ENCODE data around the gene SIK2.

The SIK2 gene

DNA sequence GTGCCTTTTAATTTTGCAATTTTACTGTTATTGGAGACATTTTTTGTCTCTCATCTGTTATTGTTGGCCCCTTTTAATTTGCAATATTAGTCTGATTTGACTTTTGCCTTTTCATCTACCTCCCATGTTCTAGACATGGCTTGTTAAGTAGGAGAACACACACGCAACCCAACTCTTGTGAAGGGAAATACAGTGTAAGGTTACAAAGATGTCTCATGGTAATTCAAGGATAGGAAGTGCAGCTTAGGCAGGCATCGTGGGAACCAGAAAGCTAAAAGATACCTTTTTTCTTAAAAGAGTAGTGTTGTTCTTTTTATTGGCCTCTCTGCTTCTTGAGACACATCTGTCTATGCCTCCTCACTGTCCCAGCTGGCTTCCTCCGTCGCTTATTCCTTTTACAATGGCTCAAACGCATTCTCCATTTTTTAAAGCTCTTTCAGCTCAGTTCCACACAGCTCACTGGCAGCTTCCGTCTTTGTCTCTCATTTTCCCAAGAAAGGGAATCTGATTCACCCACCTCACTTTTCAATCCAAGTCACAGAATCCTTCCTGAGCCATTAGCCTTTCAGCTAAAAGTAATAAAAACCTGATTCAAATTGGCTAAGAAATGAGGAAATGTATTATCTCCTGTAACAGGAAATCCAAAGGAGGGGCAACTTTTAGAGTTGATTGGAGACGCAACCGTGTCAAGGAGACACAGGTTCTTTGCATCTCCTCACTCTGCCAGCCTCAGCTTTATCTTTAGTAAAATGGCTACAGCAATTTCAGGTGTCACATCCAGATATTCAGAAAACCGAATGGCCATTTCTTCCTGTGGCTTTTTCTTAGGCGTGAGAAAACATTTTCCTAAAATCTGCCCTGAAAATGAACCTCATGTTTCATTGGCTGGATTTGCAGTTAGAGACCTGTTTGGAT, 57.2 kb downstream of the SIK2 start:
- DNase-seq (ENCODE audit: low spot score) = no peak

DNA sequence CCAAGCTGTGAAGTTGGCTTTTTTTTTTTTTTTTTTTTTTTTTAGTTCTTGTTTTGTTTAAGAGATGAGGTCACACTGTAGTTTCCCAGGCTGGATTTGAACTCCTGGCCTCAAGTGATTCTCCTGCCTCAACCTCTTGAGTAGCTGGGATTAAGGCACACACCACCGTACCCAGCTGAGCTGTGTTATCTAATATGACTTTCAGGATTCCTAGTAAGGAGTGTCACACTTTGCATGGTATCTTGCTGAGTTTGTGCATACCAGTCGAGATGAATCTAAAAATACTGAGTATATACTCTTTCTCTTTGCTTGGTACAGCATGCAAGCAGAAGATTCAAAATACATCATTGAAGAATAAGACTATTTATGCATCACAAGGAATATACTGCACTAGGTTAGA, 58.6 kb downstream of the SIK2 start:
- no peak for DNase-seq (ENCODE audit: low spot score)

DNA sequence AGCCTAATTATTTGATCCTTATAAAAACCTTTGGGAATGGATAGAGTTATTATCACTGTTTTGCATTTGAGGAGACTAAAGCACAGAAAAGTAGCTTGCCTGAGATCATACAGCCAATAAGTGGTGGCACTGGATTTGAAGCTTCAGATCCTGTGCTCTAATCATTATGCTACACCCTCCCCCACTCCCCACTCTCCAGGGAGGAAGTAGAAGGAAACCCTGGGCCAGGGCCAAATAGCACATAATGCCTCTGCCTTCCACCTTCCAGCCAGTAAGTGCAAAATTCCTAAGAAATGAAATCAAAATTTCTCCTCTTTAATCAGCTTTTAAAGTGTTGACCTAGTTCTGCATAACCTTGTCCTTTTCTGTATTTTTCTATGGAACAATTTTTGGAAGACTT, 61.6 kb downstream of the SIK2 start:
- DNase-seq (ENCODE audit: low spot score) = no peak

DNA sequence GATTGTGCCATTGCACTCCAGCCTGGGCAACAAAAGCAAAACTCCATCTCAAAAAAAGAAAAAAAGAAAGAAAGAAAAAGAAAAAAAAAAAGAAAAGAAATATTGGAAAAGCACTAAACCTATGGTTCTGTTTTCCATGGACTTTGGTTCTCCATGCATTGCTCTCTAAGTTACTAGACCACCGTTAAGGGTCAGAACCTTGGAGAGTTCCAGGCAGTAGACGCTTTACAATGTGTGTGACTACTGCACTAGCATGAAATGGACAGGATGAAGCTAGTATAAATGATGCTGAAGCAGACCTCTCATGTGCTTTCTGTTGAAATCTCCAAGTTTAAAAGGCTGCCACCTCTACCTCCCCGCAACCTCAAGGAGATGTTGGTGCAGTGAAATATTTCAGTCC, 63.5 kb downstream of the SIK2 start:
- DNase-seq (ENCODE audit: low spot score) = no peak

DNA sequence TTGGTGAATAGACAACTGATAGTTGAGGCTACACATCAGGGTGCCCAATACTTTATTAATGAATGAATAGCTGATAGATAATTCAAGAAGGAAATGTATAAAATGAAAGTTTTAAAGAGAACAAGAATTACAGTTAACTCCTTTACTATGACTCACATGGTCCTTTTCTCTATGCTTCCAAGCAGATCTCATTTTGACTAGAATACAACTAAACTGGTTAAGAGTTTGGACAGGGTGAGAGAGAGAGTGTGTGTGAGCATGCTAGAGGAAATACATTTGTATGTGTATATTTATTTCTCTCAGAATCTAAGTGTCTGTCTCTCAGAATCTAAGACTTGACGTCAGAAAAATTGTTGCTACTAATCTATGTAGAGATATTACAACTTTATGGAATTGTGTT, 66.7 kb downstream of the SIK2 start:
- DNase-seq (ENCODE audit: low spot score) = no peak

DNA sequence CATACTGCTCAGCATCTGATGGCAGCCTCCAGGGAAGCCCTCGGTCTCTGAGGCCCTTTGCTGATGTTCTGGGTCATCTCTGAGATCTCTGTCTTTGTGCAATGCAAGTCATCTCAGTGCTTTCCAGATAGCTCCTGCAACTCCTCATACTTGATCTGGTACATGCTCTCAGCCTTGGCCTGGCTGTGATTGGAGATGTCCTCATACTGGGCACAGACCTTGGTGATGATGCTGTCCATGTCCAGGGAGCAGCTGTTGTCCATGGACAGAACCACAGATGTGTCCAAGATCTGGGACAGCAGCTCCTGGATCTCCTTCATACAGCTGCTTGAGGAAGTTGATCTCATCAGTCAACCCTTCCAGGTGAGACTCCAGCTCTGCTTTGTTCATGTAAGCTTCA, 69.1 kb downstream of the SIK2 start:
- no peak for DNase-seq (ENCODE audit: low spot score)

DNA sequence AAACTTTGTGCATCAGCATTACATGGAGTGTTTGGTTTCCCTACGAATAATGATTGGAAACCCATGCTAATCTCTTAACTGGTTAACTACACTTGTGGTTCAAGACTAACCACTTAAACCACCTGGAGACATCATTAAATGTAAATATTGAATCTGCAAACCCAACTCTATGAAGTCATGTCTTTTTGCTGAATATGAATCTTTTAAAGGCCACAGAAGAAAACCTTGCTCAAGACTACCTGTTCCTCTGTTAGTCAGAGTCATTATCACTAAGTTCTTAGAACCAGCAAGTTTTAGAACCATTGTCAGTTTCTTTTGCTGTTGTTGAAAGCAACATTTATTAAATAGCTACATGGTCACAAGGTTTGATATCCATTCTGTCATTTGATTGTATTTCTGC, 70.7 kb downstream of the SIK2 start:
- DNase-seq (ENCODE audit: low spot score) = no peak

DNA sequence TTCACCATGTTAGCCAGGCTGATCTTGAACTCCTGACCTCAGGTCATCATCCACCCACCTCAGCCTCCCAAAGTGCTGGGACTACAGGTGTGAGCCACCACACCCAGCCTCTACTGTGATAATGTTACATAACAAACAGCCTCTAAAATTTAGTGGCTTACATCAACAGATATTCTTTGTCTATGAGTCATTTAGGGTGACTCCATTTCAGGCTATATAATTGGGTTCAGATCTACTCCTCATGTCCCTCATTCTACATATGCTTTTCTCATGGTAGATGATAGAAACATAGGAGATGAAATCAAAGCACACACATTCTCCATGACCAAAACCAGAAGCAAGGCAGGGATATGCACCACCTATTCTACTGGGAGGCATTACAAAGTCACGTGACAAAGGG, 72.7 kb downstream of the SIK2 start:
- DNase-seq (ENCODE audit: low spot score) = no peak

DNA sequence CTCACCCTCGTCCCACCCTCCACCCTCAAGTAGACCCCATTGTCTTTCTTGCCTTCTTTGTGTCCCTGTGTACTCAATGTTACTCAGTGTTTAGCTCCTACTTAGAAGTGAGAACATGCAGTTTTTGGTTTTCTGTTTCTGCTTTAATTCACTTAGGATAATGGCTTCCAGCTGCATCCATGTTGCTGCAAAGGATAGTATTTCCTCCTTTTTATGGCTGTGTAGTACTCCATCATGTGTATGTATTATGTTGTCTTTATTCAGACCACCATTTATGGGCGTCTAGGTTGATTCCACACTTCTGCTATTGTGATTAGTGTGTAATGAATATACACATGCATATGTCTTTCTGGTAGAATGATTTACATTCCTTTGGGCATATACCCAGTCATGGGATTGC, 73.6 kb downstream of the SIK2 start:
- no peak for DNase-seq (ENCODE audit: low spot score)

DNA sequence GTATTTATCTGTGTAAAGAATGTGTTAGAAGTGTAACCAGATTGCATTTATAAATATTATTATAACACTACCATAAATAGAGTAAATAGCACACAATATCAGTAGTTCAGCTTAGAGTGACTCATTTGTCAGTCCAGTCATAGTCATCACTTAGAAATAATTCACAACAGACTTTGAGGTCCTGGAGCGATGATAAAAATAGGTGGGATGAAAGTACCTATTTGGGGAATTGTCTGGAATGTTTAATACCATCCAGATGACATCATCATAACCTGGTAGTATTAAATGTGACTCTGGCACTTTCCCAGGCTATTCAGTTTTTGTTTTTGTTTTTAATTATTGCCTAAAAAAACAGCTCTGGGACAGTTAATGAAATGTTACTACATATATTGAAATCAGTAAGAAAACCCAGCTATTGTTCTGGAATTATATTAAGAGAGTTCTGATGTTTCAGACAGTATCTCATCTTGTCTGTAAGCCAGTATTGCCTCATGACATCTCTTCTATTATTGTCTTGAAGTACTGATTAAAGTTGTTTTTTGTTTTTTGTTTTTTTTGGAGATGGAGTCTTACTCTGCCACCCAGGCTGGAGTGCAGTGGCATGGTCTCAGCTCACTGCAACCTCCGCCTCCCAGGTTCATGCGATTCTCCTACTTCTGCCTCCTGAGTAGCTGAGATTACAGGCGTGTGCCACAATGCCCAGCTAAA, 74.8 kb downstream of the SIK2 start:
- DNase-seq (ENCODE audit: low spot score) = no peak

DNA sequence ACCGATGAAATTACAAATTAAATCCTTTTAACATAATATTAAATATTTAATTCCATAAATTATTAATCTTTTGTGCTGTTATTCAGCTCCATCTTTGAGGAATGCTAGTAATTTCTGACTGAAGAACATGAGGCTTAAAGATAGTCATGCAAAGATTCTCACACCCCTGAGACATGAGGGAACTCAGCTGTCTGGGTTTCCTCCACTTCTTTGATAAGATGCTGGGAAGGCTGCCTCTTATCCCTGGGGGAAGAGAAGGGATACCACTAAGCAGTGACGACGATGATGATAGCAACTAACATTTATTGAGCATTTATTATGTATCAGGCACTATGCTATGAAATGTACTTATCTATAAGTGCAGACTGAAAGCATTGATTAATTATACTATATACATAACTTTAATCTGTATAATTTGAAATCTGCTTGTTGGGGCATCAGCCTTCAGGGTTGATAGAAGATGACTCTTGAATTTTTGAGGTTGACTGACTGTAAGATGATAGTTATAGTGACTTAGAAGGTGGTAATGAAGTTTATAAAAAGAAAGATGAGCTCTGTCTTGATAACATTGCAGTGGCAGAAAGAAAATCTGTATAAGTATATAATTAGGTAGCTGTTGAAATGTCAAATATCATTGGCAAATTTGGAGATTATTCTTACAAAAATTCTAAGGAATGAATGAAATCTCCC, 78.4 kb downstream of the SIK2 start:
- DNase-seq (ENCODE audit: low spot score) = no peak

DNA sequence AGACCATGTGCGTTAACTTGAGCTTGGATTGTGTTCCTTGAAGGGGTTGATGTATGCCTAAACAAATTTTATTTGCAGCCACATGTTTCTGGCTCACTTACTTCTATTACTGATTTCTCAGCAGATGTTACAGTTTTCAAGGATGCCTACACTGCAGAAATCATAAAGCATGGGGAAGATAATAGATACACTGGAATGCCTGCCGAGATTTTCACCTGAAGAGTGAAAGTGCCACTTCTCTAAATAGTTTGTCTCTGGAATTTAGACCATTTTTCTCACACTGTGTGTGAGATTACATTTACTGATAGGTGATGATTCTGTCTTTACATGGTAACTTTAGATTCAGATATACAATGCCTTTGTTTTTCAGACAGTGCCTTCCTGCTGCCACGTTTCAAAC, 81.6 kb downstream of the SIK2 start:
- no peak for DNase-seq (ENCODE audit: low spot score)

DNA sequence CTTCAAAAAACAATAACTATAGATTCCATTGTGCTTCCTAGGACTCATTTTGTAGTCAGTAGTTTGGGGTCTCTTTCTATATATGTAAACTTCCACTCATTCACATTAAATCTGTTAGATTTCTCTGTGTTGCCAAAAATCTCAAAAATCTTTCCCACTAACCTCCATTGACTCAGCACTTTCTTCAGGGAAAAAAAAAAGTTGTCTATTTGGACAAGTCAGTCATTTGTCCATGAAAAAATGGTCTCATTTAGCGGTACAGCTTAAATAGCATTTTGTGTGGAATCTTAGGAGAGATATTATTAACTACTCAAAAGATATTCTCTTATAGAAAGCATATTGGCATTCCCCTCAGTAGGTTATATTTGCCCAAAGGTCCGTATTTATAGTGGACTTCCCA, 82.0 kb downstream of the SIK2 start:
- DNase-seq (ENCODE audit: low spot score) = no peak

DNA sequence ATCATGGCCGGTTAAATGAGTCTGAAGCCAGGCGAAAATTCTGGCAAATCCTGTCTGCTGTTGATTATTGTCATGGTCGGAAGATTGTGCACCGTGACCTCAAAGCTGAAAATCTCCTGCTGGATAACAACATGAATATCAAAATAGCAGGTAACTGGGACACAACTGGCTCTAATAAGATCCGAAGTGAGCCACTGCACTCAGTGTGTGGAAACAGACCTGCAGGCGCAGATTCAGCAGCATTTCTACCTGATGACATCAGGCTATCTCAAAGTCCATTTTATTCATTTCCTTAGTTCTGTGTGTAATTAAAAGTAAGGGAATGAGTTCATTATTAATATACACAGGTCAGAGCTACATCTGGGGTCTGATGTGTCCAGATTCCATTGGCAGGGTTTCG, 85.8 kb downstream of the SIK2 start:
- no peak for DNase-seq (ENCODE audit: low spot score)

DNA sequence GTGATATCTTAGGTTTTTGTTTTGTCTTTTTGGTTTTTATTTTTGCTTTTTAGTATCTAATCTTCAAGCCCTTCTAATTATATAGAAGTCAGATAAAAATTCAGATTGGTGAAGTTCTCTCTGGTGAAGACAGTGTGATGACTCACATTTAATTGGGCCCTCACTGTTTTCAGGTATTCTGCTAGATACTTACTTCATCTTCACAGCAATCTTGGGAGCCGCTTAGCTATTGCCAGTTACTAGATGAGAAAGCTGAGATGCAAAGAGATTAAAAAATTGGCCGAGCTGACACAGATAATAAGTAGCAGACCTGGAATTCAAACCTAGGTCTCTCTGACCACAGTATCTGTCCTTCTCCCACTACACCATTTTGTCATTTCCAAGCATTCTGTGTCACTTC, 88.9 kb downstream of the SIK2 start:
- no peak for DNase-seq (ENCODE audit: low spot score)

DNA sequence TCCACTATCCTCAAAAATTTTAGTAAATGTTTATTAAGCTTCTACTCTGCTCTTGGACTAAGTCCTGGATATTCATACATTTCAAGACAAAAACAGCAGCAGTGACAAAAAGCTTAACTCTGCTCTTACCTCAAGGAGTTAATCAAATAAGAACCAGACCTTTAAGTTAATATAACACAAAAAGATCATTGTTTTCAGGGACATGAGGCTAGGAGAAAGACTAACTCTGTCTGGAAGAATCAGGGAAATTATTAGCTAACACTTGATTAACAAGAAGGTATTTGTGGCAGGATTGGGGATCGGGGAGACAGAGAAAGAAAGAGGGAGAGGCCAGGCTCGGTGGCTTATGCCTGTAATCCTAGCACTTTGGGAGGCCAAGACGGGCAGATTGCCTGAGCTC, 89.5 kb downstream of the SIK2 start:
- DNase-seq (ENCODE audit: low spot score) = no peak

DNA sequence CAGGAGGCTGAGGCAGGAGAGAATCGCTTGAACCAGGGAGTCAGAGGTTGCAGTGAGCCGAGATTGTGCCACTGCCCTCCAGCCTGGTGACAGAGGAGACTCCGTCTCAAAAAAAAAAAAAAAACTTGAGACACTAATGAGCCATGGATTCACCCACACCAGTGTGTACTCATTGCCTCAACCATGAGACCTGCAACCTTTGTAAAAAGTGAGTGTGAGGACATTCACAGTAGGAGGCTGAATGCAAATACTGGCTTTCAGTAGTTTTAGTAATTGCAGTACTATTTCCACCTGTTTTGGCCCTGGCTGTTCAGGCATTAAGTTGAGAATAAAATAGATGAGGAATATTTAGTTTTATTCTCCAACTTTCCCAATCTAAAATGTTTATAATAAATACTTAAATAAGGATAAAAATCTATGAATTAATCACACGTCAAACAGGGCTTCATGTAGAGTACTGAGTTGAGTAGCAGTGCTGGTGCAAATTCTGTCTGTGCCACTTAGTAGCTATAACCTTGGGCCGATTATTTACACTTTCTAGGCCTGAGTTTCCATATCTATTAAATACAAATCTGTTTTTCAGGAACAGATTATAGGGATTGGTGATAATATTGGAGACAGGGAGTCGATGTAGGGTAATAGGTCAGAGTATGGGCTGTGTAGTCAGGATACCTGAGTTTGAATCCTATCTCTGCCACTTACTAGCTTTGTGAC, 91.1 kb downstream of the SIK2 start:
- DNase-seq (ENCODE audit: low spot score) = no peak

DNA sequence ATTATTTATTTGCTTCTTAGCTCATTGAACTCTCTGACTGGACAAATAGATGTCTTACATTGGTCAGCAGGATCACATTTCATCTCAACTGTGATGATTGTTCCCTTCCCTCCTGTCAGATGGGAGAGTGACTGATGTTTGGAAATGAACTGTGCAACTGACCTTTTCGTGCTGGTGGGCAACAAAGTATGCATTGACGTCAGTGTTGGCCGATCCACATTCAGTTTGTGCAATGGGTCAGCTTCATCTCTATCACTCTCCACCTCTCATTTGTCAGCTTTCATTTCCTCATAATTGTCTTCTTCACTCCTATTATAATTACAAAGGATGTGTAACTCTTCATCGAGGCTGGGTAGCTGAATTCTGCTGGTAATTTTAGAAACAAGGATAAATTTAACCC, 92.6 kb downstream of the SIK2 start:
- DNase-seq (ENCODE audit: low spot score) = no peak

DNA sequence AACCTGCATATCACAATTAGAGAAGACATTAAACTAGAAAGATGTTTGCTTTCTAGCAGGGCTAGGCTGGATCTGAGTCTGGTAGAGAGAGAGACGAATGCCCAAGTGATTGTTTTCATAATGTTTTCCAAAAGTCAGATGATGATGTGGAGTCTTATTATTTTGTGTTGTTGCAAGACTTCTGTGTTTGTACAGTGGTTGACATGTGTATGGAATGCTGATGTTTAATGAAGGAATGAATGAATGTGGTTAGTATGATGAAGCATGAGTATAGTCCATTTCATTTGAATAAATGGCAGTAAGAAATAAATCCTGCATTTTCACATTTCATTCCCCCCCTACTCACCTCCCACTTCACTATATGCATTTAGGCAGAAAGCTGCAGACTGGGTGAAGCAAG, 94.3 kb downstream of the SIK2 start:
- DNase-seq (ENCODE audit: low spot score) = no peak

DNA sequence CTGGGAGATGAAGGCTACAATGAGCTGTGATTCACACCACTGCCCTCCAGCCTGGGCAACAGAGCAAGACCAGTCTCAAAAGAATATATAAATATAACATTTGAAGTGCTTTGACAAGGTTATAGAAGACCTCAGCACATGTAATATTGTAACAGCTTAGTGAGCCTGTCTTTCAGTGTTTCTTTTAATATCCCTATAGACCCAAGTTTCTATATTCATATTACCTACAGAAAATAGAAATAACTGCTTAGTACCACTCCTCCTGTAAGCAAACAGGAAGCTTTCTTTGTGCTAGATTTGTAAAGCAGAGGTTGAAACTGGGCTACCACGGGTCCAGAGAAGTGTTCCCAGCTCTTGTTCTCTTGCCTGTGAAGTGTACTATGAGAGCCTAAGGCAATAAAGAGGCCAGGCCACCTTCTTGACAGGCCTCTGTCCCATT, 95.7 kb downstream of the SIK2 start:
- DNase-seq (ENCODE audit: low spot score) = no peak

DNA sequence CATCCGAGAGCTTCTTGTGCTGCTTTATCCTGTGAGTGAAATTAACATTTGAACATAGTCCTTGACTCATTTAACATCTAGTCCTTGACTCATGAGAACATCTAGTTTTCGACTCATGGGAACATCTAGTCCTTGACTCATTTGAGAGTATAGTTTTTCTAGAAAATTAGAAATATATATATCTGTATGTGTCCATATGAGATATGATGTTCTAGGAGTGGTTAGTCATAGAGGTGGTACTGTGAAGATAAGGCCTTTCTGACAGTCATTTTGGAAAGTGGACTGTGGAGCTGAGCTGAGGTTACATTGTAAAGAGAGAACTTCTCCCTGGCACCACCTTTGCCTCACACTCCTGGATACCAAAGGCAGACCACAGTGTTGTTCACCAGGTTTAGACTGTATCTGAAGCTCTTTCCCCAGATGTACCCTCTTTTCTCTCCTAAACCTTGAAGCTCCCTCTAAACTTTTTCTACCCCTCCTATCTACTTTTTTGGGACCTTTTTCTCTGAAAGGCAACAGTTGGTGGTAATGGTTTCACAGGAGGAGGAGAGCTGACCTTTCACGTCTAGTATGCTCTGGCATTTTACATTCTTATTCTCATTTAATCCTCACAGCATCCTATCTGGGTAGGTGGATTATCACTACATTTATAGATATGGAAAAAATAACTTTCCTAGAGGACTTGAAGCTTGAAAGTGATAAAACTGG, 96.8 kb downstream of the SIK2 start:
- no peak for DNase-seq (ENCODE audit: low spot score)
